K562 (cell line): ENCODE results near the gene SLC9C2. TPM values are rescaled to one million over a fixed set of nuclear protein-coding genes. Genes with fewer than 3 reads are reported as not detected.

Source experiments
- ATAC-seq: fragments of 200-7000 bp; cut with Tn5 transposase; 3 replicates; pipeline ENCODE4 v1.9.1; 2020; ENCODE audit warnings: moderate library complexity
- BruUV-seq: library from RNA; stranded (reverse); fragments of 400-500 nt; replicated peaks from 2 replicates; lab custom pipeline; 2021; lab: Mats Ljungman, UMichigan
- CTCF ChIA-PET: fragments of 300-600 bp; formaldehyde crosslinking; extraction: SDS; loops from one replicate; lab custom pipeline; 2021; ENCODE audit warnings: low intra/inter-chr PET ratio; lab: Yijun Ruan, JAX
- POLR2A ChIA-PET: fragments of 300-600, 350-650 bp; sonication (Branson Sonifier 250); formaldehyde crosslinking; extraction: SDS; loops from one replicate; lab custom pipeline; 2021; ENCODE audit warnings: antibody characterized with exemption, inconsistent platforms; lab: Yijun Ruan, JAX
- DNase-seq, 4 experiments: peaks; one replicate each; pipeline versions ENCODE4 v3.0.0 to v3.0.0-alpha.2; 2011 to 2018; ENCODE audit warnings: low spot score in 3 of 4, mixed read lengths in 3 of 4; ENCODE audit errors: extremely low read depth in 1 of 4
- FAIRE-seq: peaks from 2 replicates; lab custom pipeline; 2011; peaks lifted over from hg19 to GRCh38; lab: Jason Lieb, UNC
- H2AFZ ChIP-seq: 2 replicates; pipeline ENCODE4 v1.6.0; 2011; ENCODE audit warnings: low read depth, low read length, control low read depth, inconsistent platforms
- H3K27ac ChIP-seq: fragments of 200-600 bp; 3 replicates; pipeline ENCODE4 v1.8.0; 2011; ENCODE audit warnings: low read depth, mild to moderate bottlenecking, control low read depth, inconsistent platforms, low read length, moderate library complexity, mixed read lengths; ENCODE audit errors: extremely low read depth
- H3K27me3 ChIP-seq, 2 experiments: fragments of 300-600 bp in 1 of 2; 2 replicates in 1 of 2; 3 replicates in 1 of 2; pipeline versions ENCODE4 v1.6.0 to v1.8.0; 2011; ENCODE audit warnings: inconsistent platforms in 2 of 2, low read length in 2 of 2, mild to moderate bottlenecking in 1 of 2, mixed read lengths in 1 of 2, moderate library complexity in 1 of 2; ENCODE audit not compliant: control insufficient read depth in 2 of 2, insufficient read depth in 2 of 2
- H3K36me3 ChIP-seq: fragments of 300-600 bp; 3 replicates; pipeline ENCODE4 v1.8.0; 2011; ENCODE audit warnings: mild to moderate bottlenecking, low read length, inconsistent platforms; ENCODE audit not compliant: control insufficient read depth, insufficient read depth
- H3K4me1 ChIP-seq, 2 experiments: fragments of 200-600 bp in 1 of 2; replicated peaks in 1 of 2; 2 replicates in 1 of 2; 3 replicates in 1 of 2; pipeline versions ENCODE4 v1.5.1 to v1.8.0; 2011; ENCODE audit warnings: inconsistent platforms in 2 of 2, low read length in 2 of 2, mild to moderate bottlenecking in 1 of 2, mixed read lengths in 1 of 2, moderate library complexity in 1 of 2; ENCODE audit not compliant: control insufficient read depth in 2 of 2, insufficient read depth in 2 of 2
- H3K4me2 ChIP-seq: 2 replicates; pipeline ENCODE4 v1.6.1; 2011; ENCODE audit warnings: low read length, control low read depth, inconsistent platforms, mixed read lengths; ENCODE audit not compliant: insufficient read depth
- H3K4me3 ChIP-seq: fragments of 200-600 bp; sonication (generic), shearing (Covaris generic); 2 replicates; pipeline ENCODE4 v1.5.1; 2016; ENCODE audit warnings: control low read depth, inconsistent platforms
- H3K79me2 ChIP-seq: fragments of 200-600 bp; 3 replicates; pipeline ENCODE4 v1.8.0; 2011; ENCODE audit warnings: low read length, inconsistent platforms; ENCODE audit not compliant: control insufficient read depth, insufficient read depth
- H3K9ac ChIP-seq, 2 experiments: 2 replicates each; pipeline versions ENCODE4 v1.6.0 to v1.6.1; 2011; ENCODE audit warnings: low read depth in 2 of 2, low read length in 2 of 2, control low read depth in 1 of 2, inconsistent platforms in 1 of 2, mild to moderate bottlenecking in 1 of 2, mixed read lengths in 1 of 2; ENCODE audit not compliant: insufficient read depth in 1 of 2
- H3K9me1 ChIP-seq: one replicate; pipeline ENCODE4 v1.6.0; 2011; ENCODE audit warnings: inconsistent platforms, mild to moderate bottlenecking, low read length, moderate library complexity; ENCODE audit not compliant: control insufficient read depth, insufficient read depth
- H3K9me3 ChIP-seq: replicated peaks from 2 replicates; pipeline ENCODE4 v1.5.1; 2011; ENCODE audit warnings: low read depth, low read length, inconsistent platforms; ENCODE audit not compliant: control insufficient read depth, insufficient read depth
- H4K20me1 ChIP-seq: replicated peaks from 2 replicates; pipeline ENCODE4 v1.6.1; 2011; ENCODE audit warnings: low read length, inconsistent platforms, mixed read lengths; ENCODE audit not compliant: control insufficient read depth, insufficient read depth
- ATF2 ChIP-seq: sonication (generic); formaldehyde crosslinking; IDR thresholded peaks from 2 replicates; pipeline ENCODE4 v1.8.1; 2022; ENCODE audit warnings: missing genetic modification reagents
- CCAR2 ChIP-seq: fragments of 200-400 bp; formaldehyde crosslinking; IDR thresholded peaks from 2 replicates; pipeline ENCODE4 v1.6.1; 2017; ENCODE audit warnings: mild to moderate bottlenecking, low read depth, low read length
- FOSL1 ChIP-seq: fragments of 200-800 bp; sonication (Bioruptor generic); conservative IDR thresholded peaks from 2 replicates; pipeline ENCODE4 v1.6.1; 2016; ENCODE audit warnings: missing genetic modification characterization, missing compliant biosample characterization
- ILK ChIP-seq: fragments of 450-650 bp; IDR thresholded peaks from 2 replicates; pipeline ENCODE4 v1.6.1; 2016; ENCODE audit warnings: missing genetic modification characterization, low read depth, mild to moderate bottlenecking, missing compliant biosample characterization, moderate library complexity, borderline replicate concordance
- MAFK ChIP-seq: IDR thresholded peaks from 2 replicates; pipeline ENCODE4 v1.6.1; 2011; ENCODE audit warnings: low read length, improper control_type of control experiment
- MEIS2 ChIP-seq: fragments of 450-650 bp; IDR thresholded peaks from 2 replicates; pipeline ENCODE4 v1.6.1; 2014; ENCODE audit warnings: mild to moderate bottlenecking; ENCODE audit not compliant: partially characterized antibody
- SMAD3 ChIP-seq: fragments of 450-650 bp; formaldehyde crosslinking; conservative IDR thresholded peaks from 2 replicates; pipeline ENCODE4 v1.4.0; 2020; ENCODE audit warnings: mild to moderate bottlenecking
- WGBS: fragments of 100-300 bp; shearing (Covaris generic); methylation state at CpG from one replicate; pipeline ENCODE4 v1.1.6; 2016; ENCODE audit warnings: low coverage, mixed read lengths; ENCODE audit not compliant: insufficient coverage; ENCODE audit errors: missing lambda C conversion rate; 5-methylcytosine and 5-hydroxymethylcytosine counted together
- in situ Hi-C: fragments of 300-500 bp; cut with MboI; formaldehyde crosslinking; loops from 4 replicates; pipeline ENCODE4 v1.15.0; 2018; ENCODE audit warnings: inconsistent platforms, mixed read lengths
- intact Hi-C: fragments of 100-400 bp; cut with micrococcal nuclease; formaldehyde crosslinking; loops from 2 replicates; pipeline ENCODE4 v1.14.2; 2022
- polyA plus RNA-seq, 8 experiments: library from polyadenylated mRNA; depleted of rRNA in 4 of 8; stranded (reverse) in 5 of 8; unstranded in 3 of 8; fragments of >200 nt; fragmentation: Nextera tagmentation in 2 of 8; fragmentation: Illumina TruSeq in 1 of 8; extraction: Ambion mirVana in 2 of 8; extraction: Trizol in 1 of 8; gene quantifications; 2 replicates each; pipeline versions ENCODE4 v1.2.1 to v1.2.3, GENCODE V29; 2011 to 2014; ENCODE audit warnings: inconsistent platforms in 1 of 8, missing spikeins in 1 of 8
- total RNA-seq, 7 experiments: library from RNA; depleted of rRNA in 6 of 7; stranded (reverse); fragments of >200 nt in 6 of 7; fragmentation: Illumina TruSeq in 2 of 7; extraction: Trizol in 2 of 7; gene quantifications; 2 replicates each; pipeline versions ENCODE4 v1.2.1 to v1.2.3, GENCODE V29; 2011 to 2021; ENCODE audit warnings: low replicate concordance in 1 of 7
- TF ChIP-seq, protein P1 (sequence below), 2 experiments: fragments of 150-350 bp in 1 of 2; IDR thresholded peaks; 2 replicates each; pipeline ENCODE4 v1.6.1; 2012 to 2016; ENCODE audit warnings: low read depth in 2 of 2, low read length in 2 of 2, mild to moderate bottlenecking in 1 of 2, moderate library complexity in 1 of 2

The SLC9C2 gene
- total and polyA plus RNA-seq, 9 of the 15 experiments (the other 6 are each of a cell fraction or from before 2014, with no cell fraction given): 0.11 to 0.22 (median 0.15) TPM; not detected in 5

DNA sequence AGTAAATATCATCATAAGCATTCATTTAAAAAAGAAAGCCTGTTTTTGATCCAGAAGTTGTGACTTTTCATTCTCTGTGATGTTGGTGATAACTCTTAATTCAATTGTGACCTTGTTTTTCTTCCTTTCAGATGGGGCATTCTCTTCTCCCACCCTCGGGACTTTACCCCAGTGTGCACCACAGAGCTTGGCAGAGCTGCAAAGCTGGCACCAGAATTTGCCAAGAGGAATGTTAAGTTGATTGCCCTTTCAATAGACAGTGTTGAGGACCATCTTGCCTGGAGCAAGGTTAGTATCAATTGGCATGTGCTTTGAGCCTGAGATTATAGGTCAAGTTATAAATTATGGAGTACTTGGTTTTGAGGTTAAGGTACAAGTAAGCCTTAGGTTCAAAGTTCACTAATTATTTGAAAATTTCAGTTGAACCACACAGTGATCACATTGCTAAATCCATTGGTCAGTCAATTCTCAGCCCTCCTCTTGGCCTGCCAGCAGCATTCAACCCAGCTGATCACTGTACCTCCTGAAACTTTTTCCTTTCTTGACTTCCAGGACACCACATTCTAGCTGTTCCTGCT is 121.6 kb downstream of the SLC9C2 start (continued):
- TF ChIP-seq, protein P1, sequence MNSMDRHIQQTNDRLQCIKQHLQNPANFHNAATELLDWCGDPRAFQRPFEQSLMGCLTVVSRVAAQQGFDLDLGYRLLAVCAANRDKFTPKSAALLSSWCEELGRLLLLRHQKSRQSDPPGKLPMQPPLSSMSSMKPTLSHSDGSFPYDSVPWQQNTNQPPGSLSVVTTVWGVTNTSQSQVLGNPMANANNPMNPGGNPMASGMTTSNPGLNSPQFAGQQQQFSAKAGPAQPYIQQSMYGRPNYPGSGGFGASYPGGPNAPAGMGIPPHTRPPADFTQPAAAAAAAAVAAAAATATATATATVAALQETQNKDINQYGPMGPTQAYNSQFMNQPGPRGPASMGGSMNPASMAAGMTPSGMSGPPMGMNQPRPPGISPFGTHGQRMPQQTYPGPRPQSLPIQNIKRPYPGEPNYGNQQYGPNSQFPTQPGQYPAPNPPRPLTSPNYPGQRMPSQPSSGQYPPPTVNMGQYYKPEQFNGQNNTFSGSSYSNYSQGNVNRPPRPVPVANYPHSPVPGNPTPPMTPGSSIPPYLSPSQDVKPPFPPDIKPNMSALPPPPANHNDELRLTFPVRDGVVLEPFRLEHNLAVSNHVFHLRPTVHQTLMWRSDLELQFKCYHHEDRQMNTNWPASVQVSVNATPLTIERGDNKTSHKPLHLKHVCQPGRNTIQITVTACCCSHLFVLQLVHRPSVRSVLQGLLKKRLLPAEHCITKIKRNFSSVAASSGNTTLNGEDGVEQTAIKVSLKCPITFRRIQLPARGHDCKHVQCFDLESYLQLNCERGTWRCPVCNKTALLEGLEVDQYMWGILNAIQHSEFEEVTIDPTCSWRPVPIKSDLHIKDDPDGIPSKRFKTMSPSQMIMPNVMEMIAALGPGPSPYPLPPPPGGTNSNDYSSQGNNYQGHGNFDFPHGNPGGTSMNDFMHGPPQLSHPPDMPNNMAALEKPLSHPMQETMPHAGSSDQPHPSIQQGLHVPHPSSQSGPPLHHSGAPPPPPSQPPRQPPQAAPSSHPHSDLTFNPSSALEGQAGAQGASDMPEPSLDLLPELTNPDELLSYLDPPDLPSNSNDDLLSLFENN (IDR thresholded peaks at IDR 0.05; ENCODE audit: low read depth in 2 of 2, low read length in 2 of 2): no peak
- TF ChIP-seq FOSL1 (tag): no peak

DNA sequence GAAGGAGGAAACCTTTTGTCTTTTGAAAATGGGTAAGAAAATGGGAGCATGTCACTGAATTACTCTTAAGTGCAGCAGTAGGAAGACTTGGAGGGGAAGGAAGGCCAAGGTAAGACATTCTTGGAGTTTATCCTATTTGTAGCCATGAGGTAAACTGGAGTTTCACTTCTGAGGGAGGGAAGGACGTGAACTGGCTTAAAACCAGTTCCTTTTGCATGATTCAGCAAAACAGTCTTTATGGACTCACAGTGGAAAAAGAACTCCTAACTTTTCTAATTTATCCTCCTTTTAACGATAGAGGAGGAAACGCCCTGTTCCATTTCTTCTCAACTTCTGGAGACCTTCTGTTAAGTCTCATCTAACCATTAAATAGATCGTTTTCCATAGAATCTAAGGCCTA is 123.2 kb downstream of the SLC9C2 start:
- Histone ChIP-seq H3K4me2 (peak overlapping the region; percentile 98), H3K9ac (peak overlapping the region in 1 of 2 experiments; percentile 94; a peak in 2 of 4 replicates), H3K9me1 (no peaks in the 10 kb centered on the region), H3K79me2 (peaks cover 85% of the 10 kb centered on the region), H3K27ac (peak overlapping the region; percentile 98), H2AFZ (no peak overlapping the region), H3K27me3 (no peaks in the 10 kb centered on the region), H3K9me3 (no peaks in the 10 kb centered on the region), H3K36me3 (peaks cover 64% of the 10 kb centered on the region), H4K20me1 (peaks cover 5% of the 10 kb centered on the region; the same call in 1 of the 2 replicates), H3K4me3 (peak overlapping the region; percentile 89), H3K4me1 (peaks cover 11 to 24% of the 10 kb centered on the region in 2 experiments; a peak in 4 of 5 replicates)
- no TSS peak for BruUV-seq
- POLR2A ChIA-PET: interaction anchor here (0.8 to 4.2 kb wide), 2 partner anchors 8 to 43 kb away, joined by 5 to 39 read pairs; no protein-coding TSS in a partner anchor
- intact Hi-C loops (loop anchor here (5.0 kb wide), 4 partner anchors 212 to 388 kb away; partner anchors contain the start of genes CENPL, DARS2, GAS5 and ZBTB37), in situ Hi-C loops (no loop called here)
- 11% methylated on average over 4 of the region's 4 CpGs for WGBS
- CTCF ChIA-PET: no interaction called here
- FAIRE-seq: peak; percentile 65
- ATAC-seq: no peak
- peak in 1 of 4 experiments; percentile 59 for DNase-seq
- peak; percentile 92 for TF ChIP-seq MAFK
- TF ChIP-seq SMAD3 (CRISPR knock-in tag): no peak
- TF ChIP-seq MEIS2: no peak
- no peak for TF ChIP-seq CCAR2
- TF ChIP-seq ILK (tag): no peak
- no peak for TF ChIP-seq ATF2 (CRISPR knock-in tag)
